NCI-H1048 (cell line): ENCODE results near the gene MORF4L1.
"Not testable (repeated sequence)": the region's sequence is repeated elsewhere in the genome, so short reads cannot be mapped to it uniquely, and the experiment has no call there.

Experiments
- DNase-seq: peaks from one replicate; lab custom pipeline; 2025; lab: John Stamatoyannopoulos, UW

MORF4L1 gene

GRCh38 chr15:78872155-78872971, at the start of gene MORF4L1:
TSS of gene MORF4L1 (plus strand) at chr15:78872890. CDS start at chr15:78873018, 128 bp downstream.
- DNase-seq, result peak; percentile 87

GRCh38 chr15:78828920-78829319, 43.8 kb upstream of the MORF4L1 start:
- DNase-seq, result no peak

- DNase-seq, result no peak
These were observed 42.0 kb upstream of the MORF4L1 start for GRCh38 chr15:78830514-78831228.

GRCh38 chr15:78831229-78832207, 41.2 kb upstream of the MORF4L1 start:
- DNase-seq, result no peak

GRCh38 chr15:78836333-78836732, 36.4 kb upstream of the MORF4L1 start:
- no peak for DNase-seq

- no peak for DNase-seq
These were observed 35.6 kb upstream of the MORF4L1 start for GRCh38 chr15:78837131-78837530.

GRCh38 chr15:78837543-78837942, 35.1 kb upstream of the MORF4L1 start:
- no peak for DNase-seq

- no peak for DNase-seq
These were observed 34.2 kb upstream of the MORF4L1 start for GRCh38 chr15:78838489-78838888.

GRCh38 chr15:78839151-78839550, 33.5 kb upstream of the MORF4L1 start:
- DNase-seq, result not testable (repeated sequence)

GRCh38 chr15:78840661-78841375, 31.9 kb upstream of the MORF4L1 start:
- DNase-seq, result no peak

GRCh38 chr15:78841376-78841706, 31.3 kb upstream of the MORF4L1 start:
- no peak for DNase-seq

GRCh38 chr15:78841891-78842290, 30.8 kb upstream of the MORF4L1 start:
- no peak for DNase-seq

- DNase-seq, result no peak
These were observed 30.2 kb upstream of the MORF4L1 start for GRCh38 chr15:78842519-78842918.

- DNase-seq, result not testable (repeated sequence)
These were observed 25.8 kb upstream of the MORF4L1 start for GRCh38 chr15:78846906-78847305.

GRCh38 chr15:78847387-78847906, 25.2 kb upstream of the MORF4L1 start:
- not testable (repeated sequence) for DNase-seq

- DNase-seq, result no peak
These were observed 22.3 kb upstream of the MORF4L1 start for GRCh38 chr15:78850352-78850751.

- DNase-seq, result no peak
These were observed 21.5 kb upstream of the MORF4L1 start for GRCh38 chr15:78850941-78851755.

- DNase-seq, result no peak
These were observed 19.2 kb upstream of the MORF4L1 start for GRCh38 chr15:78853500-78853899.

- DNase-seq, result no peak
These were observed 17.8 kb upstream of the MORF4L1 start for GRCh38 chr15:78854833-78855372.

GRCh38 chr15:78855746-78856145, 16.9 kb upstream of the MORF4L1 start:
- DNase-seq, result no peak
